ENCODE data around the gene DYNC1I1. TPM values are rescaled to one million over a fixed set of nuclear protein-coding genes. Genes with fewer than 3 reads are reported as not detected.
"Not testable (repeated sequence)": the region's sequence is repeated elsewhere in the genome, so short reads cannot be mapped to it uniquely, and the experiment has no call there.

DYNC1I1 gene
- polyA plus RNA-seq, 12 donors: 0.39 to 1.3 (median 0.83) TPM; not detected in 2

DNA sequence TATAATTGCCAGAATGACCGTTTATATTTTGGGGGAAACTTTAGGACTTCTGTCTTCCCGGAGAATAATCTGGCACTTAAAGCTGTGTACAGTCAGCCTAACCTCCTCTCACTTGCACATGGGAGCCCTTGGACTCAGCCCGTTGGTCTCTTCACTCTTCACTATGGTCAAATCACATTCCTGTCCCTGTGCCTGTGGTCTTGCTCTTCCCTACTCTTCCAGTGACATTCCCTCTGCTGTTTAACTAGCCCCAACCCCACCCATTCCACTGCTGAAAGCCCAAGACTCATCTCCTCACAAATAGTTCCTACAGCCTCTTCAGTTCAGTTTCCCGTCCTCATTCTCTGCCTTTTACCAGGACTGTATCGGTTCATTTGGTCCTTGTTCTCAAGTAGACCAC lies 135.0 kb downstream of the DYNC1I1 start:
- no peak for DNase-seq

DNA sequence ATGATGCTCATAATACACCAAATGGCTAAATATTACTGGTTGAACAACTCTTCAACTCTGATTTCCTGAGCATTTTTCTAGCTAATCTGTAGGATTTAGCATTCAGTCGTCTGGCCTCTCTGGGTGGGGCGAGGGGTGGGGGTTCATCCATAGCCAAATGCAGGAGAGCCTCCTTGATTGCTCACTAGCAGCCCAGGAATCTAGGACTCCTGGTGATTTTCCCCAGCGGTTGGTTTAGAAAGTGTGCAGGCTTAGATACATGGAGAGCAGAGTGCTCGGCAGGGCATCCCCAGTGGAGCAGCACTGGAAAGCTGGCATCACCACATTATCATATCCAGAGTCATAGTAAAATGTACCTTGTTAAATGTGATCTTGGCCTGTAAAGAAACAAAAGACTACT lies 136.1 kb downstream of the DYNC1I1 start:
- no peak for DNase-seq

DNA sequence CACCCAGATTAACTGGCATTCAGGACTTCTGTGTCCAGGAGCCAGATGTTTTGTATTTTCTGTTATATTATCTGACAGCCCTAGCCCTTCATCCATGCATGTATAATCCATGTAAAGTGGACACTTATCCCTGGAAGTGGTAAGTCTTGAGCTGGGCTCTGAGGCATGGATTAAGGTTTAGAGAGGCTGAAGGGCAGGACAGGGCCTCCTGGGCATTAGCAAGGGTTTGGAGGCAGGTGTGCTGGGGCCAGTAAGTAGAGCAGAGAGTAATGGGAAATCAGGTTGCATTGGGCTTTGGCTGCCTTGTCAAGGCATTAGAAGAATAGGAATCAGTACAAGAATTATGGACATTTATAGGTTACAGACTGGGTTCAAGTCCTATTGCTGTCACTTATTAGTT lies 138.0 kb downstream of the DYNC1I1 start:
- no peak for DNase-seq

GRCh38 chr7:95915731-95916130 lies 143.4 kb downstream of the DYNC1I1 start:
- DNase-seq: no peak

GRCh38 chr7:95916573-95917297 lies 144.4 kb downstream of the DYNC1I1 start:
- peak; percentile 82 for DNase-seq

- DNase-seq: no peak
Observed at GRCh38 chr7:95917634-95918033, 145.3 kb downstream of the DYNC1I1 start.

DNA sequence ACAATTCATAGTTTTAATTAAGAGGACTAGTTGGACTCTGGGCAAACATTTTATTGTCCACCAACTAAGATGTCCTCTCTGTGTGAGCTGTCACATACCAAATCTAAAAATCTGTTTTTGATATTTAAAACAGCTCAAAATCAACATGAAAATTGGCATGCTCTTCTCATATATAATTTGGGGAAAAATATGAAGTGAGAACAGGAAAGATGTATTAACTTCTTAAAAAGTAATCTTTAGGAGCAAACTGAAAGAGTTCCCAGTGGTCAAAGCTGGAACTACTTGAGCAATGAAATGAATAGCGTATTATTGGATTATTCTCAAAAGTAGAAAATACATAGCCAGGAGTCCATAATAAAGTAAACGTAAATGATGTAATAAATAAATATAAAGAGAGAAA lies 147.2 kb downstream of the DYNC1I1 start:
- no peak for DNase-seq

DNA sequence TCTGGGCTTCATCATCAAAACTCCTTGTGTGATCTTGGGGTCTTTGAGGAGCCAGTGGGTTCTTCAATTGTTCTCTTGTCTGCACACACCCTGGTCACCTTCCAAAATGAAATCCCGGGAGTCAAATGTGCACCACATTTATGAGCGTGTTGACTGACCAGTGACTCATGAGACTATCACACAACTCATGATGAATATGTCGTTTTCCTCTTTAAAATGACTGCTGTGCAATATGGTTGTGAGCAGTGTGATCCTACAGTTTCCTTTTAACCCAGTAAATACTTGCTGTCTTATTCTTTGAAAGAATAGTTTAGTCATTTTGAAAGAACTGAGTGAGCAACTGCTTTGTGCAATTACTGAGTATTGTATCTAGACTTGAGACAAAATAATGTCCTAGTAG lies 149.2 kb downstream of the DYNC1I1 start:
- DNase-seq: no peak

DNA sequence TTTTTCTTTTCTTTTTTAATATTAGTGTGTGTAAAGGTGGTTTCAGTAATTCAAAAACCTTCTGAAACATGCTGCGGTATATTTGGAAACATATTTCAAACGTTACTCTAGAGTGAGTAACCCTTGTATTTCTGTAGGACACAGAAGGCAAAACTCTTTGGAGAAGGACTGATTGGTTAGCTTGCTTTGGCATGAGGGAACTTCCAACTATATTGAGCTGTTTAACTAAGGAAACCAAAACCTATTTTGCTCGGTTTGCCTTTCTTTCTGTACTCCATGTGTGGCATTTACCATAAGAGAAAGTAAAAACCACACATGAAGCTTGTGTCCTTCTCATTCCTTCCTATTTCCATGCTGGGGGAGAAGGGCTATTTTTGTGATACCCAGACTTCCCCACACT lies 149.8 kb downstream of the DYNC1I1 start:
- no peak for DNase-seq

- DNase-seq: no peak
Observed at GRCh38 chr7:95925236-95925635, 152.9 kb downstream of the DYNC1I1 start.

- DNase-seq: no peak
Observed at GRCh38 chr7:95925971-95926370, 153.6 kb downstream of the DYNC1I1 start.

GRCh38 chr7:95927756-95928155 lies 155.4 kb downstream of the DYNC1I1 start:
- no peak for DNase-seq

DNA sequence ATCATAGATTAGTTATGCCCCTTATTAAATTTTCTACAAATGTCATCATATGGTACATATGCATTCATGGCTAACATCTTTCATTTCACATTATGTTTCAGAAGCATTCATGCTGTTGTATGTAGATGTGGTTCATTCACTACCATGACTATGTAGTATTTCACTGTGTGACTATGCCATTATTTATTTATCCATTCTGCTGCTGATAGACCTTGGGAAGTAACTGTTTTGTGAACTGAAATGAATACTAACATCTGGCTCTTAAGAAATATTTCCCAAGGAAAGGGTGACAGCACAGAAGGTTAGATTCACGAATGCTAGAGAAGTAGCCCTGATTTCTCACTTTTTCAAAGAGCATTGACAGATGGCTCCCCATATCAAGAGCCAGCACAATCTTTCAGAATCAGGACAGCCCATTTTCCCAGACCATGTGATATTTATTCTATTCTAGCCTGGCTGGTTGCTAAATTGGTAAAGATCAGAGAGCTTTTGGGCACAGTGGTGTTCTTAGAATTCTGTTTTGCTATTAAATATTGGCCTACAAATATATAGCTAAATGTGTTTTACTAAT lies 157.4 kb downstream of the DYNC1I1 start:
- DNase-seq: no peak

- DNase-seq: no peak
Observed at GRCh38 chr7:95931460-95932232, 159.3 kb downstream of the DYNC1I1 start.

GRCh38 chr7:95933618-95934017 lies 161.3 kb downstream of the DYNC1I1 start:
- no peak for DNase-seq

- not testable (repeated sequence) for DNase-seq
Observed at GRCh38 chr7:95944867-95945266, 172.5 kb downstream of the DYNC1I1 start.

DNA sequence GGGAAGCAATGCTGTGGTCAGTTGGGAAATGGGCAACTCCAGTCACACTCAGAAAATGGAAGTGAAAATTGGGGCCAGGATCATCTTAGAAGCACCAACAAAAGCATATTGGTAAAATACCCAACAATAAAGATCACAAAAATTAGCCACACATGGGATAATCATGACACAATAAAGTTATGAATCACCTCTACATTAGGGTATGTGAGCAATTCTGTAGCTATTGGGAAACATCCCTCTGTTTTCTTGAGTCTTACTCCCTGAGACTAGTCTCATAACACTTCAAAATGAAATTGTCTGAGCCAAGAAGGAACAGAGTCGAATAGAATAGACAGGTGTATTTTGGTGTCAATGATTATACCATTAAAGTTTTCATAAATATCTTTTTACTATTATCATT lies 178.3 kb downstream of the DYNC1I1 start:
- DNase-seq: no peak

DNA sequence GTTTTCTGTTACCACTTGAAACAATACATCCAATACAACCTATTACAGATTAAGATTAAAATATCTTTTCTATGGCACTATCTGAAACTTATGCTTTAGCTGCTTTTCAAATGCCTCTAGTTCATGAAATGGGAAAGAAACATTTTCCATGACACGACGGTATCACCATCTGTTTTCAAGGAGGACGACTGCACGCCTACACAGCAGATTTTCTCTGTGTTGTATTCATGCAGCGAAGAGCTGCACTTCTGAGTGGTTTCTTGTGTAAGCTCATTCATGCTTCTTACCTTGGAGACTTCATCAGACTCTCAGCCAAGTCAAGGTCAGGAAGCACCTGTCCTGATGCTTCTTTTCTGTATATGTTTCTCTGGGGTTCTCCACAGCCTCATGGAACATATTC lies 179.2 kb downstream of the DYNC1I1 start:
- peak; percentile 7 for DNase-seq

- DNase-seq: no peak
Observed at GRCh38 chr7:95951997-95952795, 179.8 kb downstream of the DYNC1I1 start.

DNA sequence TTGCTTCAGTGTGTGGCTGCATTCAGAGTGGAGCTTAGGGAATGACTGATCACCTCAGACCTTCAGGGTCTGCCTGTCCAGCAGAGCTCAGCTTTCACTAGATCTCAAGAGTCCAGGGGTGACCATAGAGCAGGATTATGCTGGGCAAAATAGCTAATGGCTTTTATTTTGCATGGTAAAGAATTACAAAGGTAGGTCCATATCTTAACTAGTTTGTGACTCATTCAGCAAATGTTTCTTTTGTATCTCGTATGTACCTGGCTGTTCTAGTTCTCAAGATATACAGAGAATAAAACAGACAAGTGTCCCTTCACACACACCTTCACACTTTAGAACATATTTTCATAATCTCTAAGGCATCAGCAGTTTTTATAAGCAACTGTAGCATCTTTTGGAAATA lies 180.5 kb downstream of the DYNC1I1 start:
- DNase-seq: no peak

DNA sequence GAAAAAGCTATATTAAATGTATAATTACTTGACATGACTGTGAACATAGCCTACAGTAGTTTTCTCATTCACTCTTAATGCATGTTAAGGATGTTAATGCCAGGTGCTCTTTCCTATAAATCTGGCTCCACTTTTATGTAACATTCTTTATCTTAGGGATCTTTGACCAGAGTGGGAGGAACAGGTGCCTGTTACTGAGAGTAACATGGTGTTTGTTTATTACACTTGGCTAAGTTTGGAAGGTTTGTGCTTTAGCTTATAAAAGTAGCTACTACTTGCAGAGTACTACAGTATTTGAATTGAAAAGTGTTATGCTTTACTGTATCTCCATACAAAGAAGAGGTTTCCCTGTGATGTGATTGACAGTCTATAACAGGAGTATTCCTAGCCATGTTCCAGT lies 183.4 kb downstream of the DYNC1I1 start:
- DNase-seq: no peak

GRCh38 chr7:95957510-95957909 lies 185.2 kb downstream of the DYNC1I1 start:
- no peak for DNase-seq

Measured in muscle of arm (tissue), 12 donors.